Mesenchymal stem cell (in vitro differentiated cells and primary cell): Measurements from ENCODE around the gene PGAP1.
"Not testable (repeated sequence)": the region's sequence is repeated elsewhere in the genome, so short reads cannot be mapped to it uniquely, and the experiment has no call there.

Experiments used
- DNase-seq: peaks from one replicate; pipeline ENCODE4 v3.0.0-alpha.2; 2013
- H2AFZ ChIP-seq: one replicate; pipeline ENCODE4 v1.6.1; 2013; ENCODE audit warnings: low read depth, mild to moderate bottlenecking, control low read depth, inconsistent platforms, low read length, moderate library complexity
- H2AK5ac ChIP-seq: 2 replicates; pipeline ENCODE4 v1.6.1; 2013; ENCODE audit warnings: low read length, moderate library complexity, mild to moderate bottlenecking, inconsistent platforms; ENCODE audit not compliant: severe bottlenecking
- H2BK120ac ChIP-seq: one replicate; pipeline ENCODE4 v1.6.1; 2013; ENCODE audit warnings: low read depth, mild to moderate bottlenecking, inconsistent platforms, low read length, moderate library complexity
- H2BK12ac ChIP-seq, 2 experiments: one replicate each; pipeline ENCODE4 v1.6.1; 2013; ENCODE audit warnings: inconsistent platforms in 2 of 2, low read length in 2 of 2, mild to moderate bottlenecking in 2 of 2, moderate library complexity in 2 of 2, control low read depth in 1 of 2
- H2BK15ac ChIP-seq: one replicate; pipeline ENCODE4 v1.6.1; 2013; ENCODE audit warnings: mild to moderate bottlenecking, low read depth, inconsistent platforms; ENCODE audit not compliant: poor library complexity, severe bottlenecking
- H2BK5ac ChIP-seq: 2 replicates; pipeline ENCODE4 v1.6.1; 2013; ENCODE audit warnings: low read depth, mild to moderate bottlenecking, low read length, control low read depth, inconsistent platforms; ENCODE audit not compliant: poor library complexity, severe bottlenecking
- H3K14ac ChIP-seq, 2 experiments: one replicate each; pipeline ENCODE4 v1.6.1; 2013; ENCODE audit warnings: inconsistent platforms in 2 of 2, low read length in 2 of 2, control low read depth in 1 of 2, mild to moderate bottlenecking in 1 of 2, moderate library complexity in 1 of 2
- H3K18ac ChIP-seq, 2 experiments: one replicate each; pipeline ENCODE4 v1.6.1; 2013; ENCODE audit warnings: inconsistent platforms in 2 of 2, low read length in 2 of 2, control low read depth in 1 of 2, low read depth in 1 of 2, mild to moderate bottlenecking in 1 of 2
- H3K23ac ChIP-seq, 2 experiments: one replicate each; pipeline ENCODE4 v1.6.1; 2013; ENCODE audit warnings: inconsistent platforms in 2 of 2, low read length in 2 of 2, mild to moderate bottlenecking in 2 of 2, moderate library complexity in 2 of 2, control low read depth in 1 of 2
- H3K27ac ChIP-seq: 2 replicates; pipeline ENCODE4 v1.5.1; 2013; ENCODE audit warnings: mild to moderate bottlenecking, moderate library complexity, low read length, control low read depth, inconsistent platforms; ENCODE audit not compliant: poor library complexity, severe bottlenecking
- H3K27me3 ChIP-seq, 2 experiments: 2 replicates each; pipeline versions ENCODE4 v1.6.1 to v1.7.0; 2013; ENCODE audit warnings: low read length in 2 of 2, mild to moderate bottlenecking in 2 of 2, moderate library complexity in 2 of 2, control low read depth in 1 of 2, inconsistent platforms in 1 of 2; ENCODE audit not compliant: control insufficient read depth in 1 of 2, insufficient read depth in 1 of 2
- H3K36me3 ChIP-seq, 2 experiments: 2 replicates each; pipeline versions ENCODE4 v1.6.1 to v1.7.0; 2013; ENCODE audit warnings: low read length in 2 of 2, control low read depth in 1 of 2, inconsistent platforms in 1 of 2, low read depth in 1 of 2, mild to moderate bottlenecking in 1 of 2; ENCODE audit not compliant: insufficient read depth in 2 of 2, control insufficient read depth in 1 of 2
- H3K4ac ChIP-seq, 2 experiments: one replicate each; pipeline ENCODE4 v1.6.1; 2013; ENCODE audit warnings: inconsistent platforms in 2 of 2, low read length in 2 of 2, mild to moderate bottlenecking in 2 of 2, moderate library complexity in 2 of 2, control low read depth in 1 of 2, low read depth in 1 of 2
- H3K4me1 ChIP-seq: 2 replicates; pipeline ENCODE4 v1.6.1; 2013; ENCODE audit warnings: low read depth, low read length, control low read depth; ENCODE audit not compliant: control insufficient read depth, insufficient read depth
- H3K4me2 ChIP-seq: 2 replicates; pipeline ENCODE4 v1.6.1; 2013; ENCODE audit warnings: low read length, mild to moderate bottlenecking, inconsistent platforms; ENCODE audit not compliant: poor library complexity, severe bottlenecking
- H3K4me3 ChIP-seq, 2 experiments: 2 replicates each; pipeline versions ENCODE4 v1.5.1 to v1.7.0; 2013; ENCODE audit warnings: low read length in 2 of 2, mild to moderate bottlenecking in 2 of 2, control low read depth in 1 of 2, low read depth in 1 of 2; ENCODE audit not compliant: insufficient read depth in 1 of 2
- H3K79me1 ChIP-seq: replicated peaks from 2 replicates; pipeline ENCODE4 v1.6.1; 2013; ENCODE audit warnings: mild to moderate bottlenecking, control low read depth, low read length, inconsistent platforms; ENCODE audit not compliant: poor library complexity, severe bottlenecking
- H3K9ac ChIP-seq: 2 replicates; pipeline ENCODE4 v1.7.0; 2013; ENCODE audit warnings: mild to moderate bottlenecking, low read length, moderate library complexity
- H3K9me3 ChIP-seq: 2 replicates; pipeline ENCODE4 v1.7.0; 2013; ENCODE audit warnings: mild to moderate bottlenecking, low read length; ENCODE audit not compliant: control insufficient read depth
- H4K8ac ChIP-seq: one replicate; pipeline ENCODE4 v1.6.1; 2013; ENCODE audit warnings: inconsistent platforms, mild to moderate bottlenecking, low read length, moderate library complexity
- H4K91ac ChIP-seq: one replicate; pipeline ENCODE4 v1.6.1; 2013; ENCODE audit warnings: mild to moderate bottlenecking, low read length, inconsistent platforms
- WGBS: methylation state at CpG from one replicate; pipeline ENCODE4 v1.1.7; 2013; ENCODE audit warnings: mixed read lengths; 5-methylcytosine and 5-hydroxymethylcytosine counted together

Gene PGAP1

GRCh38 chr2:196915507-196916189 lies 10.9 kb downstream of the PGAP1 start:
- Histone ChIP-seq H4K91ac (no peak overlapping the region), H3K27me3 (no peaks in the 10 kb centered on the region), H3K79me1 (peaks cover 9% of the 10 kb centered on the region), H2BK120ac (no peak overlapping the region), H3K18ac (no peak overlapping the region), H3K27ac (no peak overlapping the region), H2AFZ (no peak overlapping the region), H2BK15ac (no peak overlapping the region), H3K9ac (no peak overlapping the region), H3K36me3 (peaks cover 0 to 50% of the 10 kb centered on the region in 2 experiments), H3K4me2 (no peak overlapping the region), H2BK5ac (no peak overlapping the region), H3K14ac (no peak overlapping the region), H4K8ac (no peak overlapping the region), H3K9me3 (no peaks in the 10 kb centered on the region), H2BK12ac (no peak overlapping the region), H3K4me1 (no peaks in the 10 kb centered on the region), H2AK5ac (no peak overlapping the region), H3K4me3 (no peak overlapping the region), H3K4ac (no peak overlapping the region), H3K23ac (no peak overlapping the region)
- over 99% methylated on average over 3 of the region's 3 CpGs for WGBS
- DNase-seq = no peak

GRCh38 chr2:196914867-196915460 lies 11.5 kb downstream of the PGAP1 start:
- H2AFZ ChIP-seq = no peak overlapping the region
- no peaks in the 10 kb centered on the region for H3K4me1 ChIP-seq
- no peak overlapping the region for H3K27ac ChIP-seq
- no peak overlapping the region for H2AK5ac ChIP-seq
- 95% methylated on average over 4 of the region's 4 CpGs for WGBS
- DNase-seq = no peak
- peaks cover 0 to 50% of the 10 kb centered on the region in 2 experiments for H3K36me3 ChIP-seq
- H3K4ac ChIP-seq = no peak overlapping the region
- H3K4me3 ChIP-seq = no peak overlapping the region
- no peak overlapping the region for H3K23ac ChIP-seq
- H3K18ac ChIP-seq = no peak overlapping the region
- no peak overlapping the region for H3K9ac ChIP-seq
- H3K14ac ChIP-seq = no peak overlapping the region
- no peaks in the 10 kb centered on the region for H3K9me3 ChIP-seq
- H2BK120ac ChIP-seq = no peak overlapping the region
- H3K79me1 ChIP-seq = peaks cover 9% of the 10 kb centered on the region
- H3K27me3 ChIP-seq = no peaks in the 10 kb centered on the region
- H2BK12ac ChIP-seq = no peak overlapping the region
- H4K91ac ChIP-seq = no peak overlapping the region
- no peak overlapping the region for H3K4me2 ChIP-seq
- no peak overlapping the region for H4K8ac ChIP-seq
- H2BK5ac ChIP-seq = no peak overlapping the region
- H2BK15ac ChIP-seq = no peak overlapping the region

GRCh38 chr2:196913691-196914090 lies 12.8 kb downstream of the PGAP1 start:
- H3K14ac ChIP-seq = no peak overlapping the region
- no peaks in the 10 kb centered on the region for H3K27me3 ChIP-seq
- DNase-seq = no peak
- no peak overlapping the region for H3K23ac ChIP-seq
- no peak overlapping the region for H3K9ac ChIP-seq
- peaks cover 7% of the 10 kb centered on the region for H3K79me1 ChIP-seq
- H2BK120ac ChIP-seq = no peak overlapping the region
- H3K4me1 ChIP-seq = no peaks in the 10 kb centered on the region
- no peak overlapping the region for H4K91ac ChIP-seq
- no peaks in the 10 kb centered on the region for H3K9me3 ChIP-seq
- H2AFZ ChIP-seq = no peak overlapping the region
- no peak overlapping the region for H2BK5ac ChIP-seq
- no peak overlapping the region for H3K27ac ChIP-seq
- WGBS = 100% methylated on average over 1 of the region's 1 CpG
- no peak overlapping the region for H3K4me2 ChIP-seq
- no peak overlapping the region for H2AK5ac ChIP-seq
- H2BK15ac ChIP-seq = no peak overlapping the region
- H4K8ac ChIP-seq = no peak overlapping the region
- no peak overlapping the region for H2BK12ac ChIP-seq
- H3K4ac ChIP-seq = no peak overlapping the region
- peaks cover 0 to 46% of the 10 kb centered on the region in 2 experiments for H3K36me3 ChIP-seq
- H3K4me3 ChIP-seq = no peak overlapping the region
- no peak overlapping the region for H3K18ac ChIP-seq

GRCh38 chr2:196905365-196905764 lies 21.1 kb downstream of the PGAP1 start:
- not testable (repeated sequence) for H2BK12ac ChIP-seq, H3K9ac ChIP-seq, DNase-seq, H3K27me3 ChIP-seq, H3K18ac ChIP-seq, H4K8ac ChIP-seq, H2BK5ac ChIP-seq, H3K79me1 ChIP-seq, H3K4me3 ChIP-seq, H4K91ac ChIP-seq, H3K4me2 ChIP-seq, H3K9me3 ChIP-seq, H2BK15ac ChIP-seq, H3K4me1 ChIP-seq, H3K36me3 ChIP-seq, H2AFZ ChIP-seq, H2BK120ac ChIP-seq, H3K27ac ChIP-seq, H3K14ac ChIP-seq, H3K23ac ChIP-seq, H3K4ac ChIP-seq, H2AK5ac ChIP-seq
- 82% methylated on average over 7 of the region's 15 CpGs for WGBS
